SK-N-SH (cell line): ENCODE measurements around the gene VPS25.

ENCODE experiments used
- CTCF ChIP-seq: fragments of 200-600 bp; sonication (generic); IDR thresholded peaks from 2 replicates; pipeline ENCODE4 v1.6.1; 2017; ENCODE audit warnings: antibody characterized with exemption, mild to moderate bottlenecking, moderate library complexity
- ELF1 ChIP-seq: IDR thresholded peaks from 2 replicates; pipeline ENCODE4 v1.4.0; 2012
- EP300 ChIP-seq, 2 experiments: IDR thresholded peaks; 2 replicates each; pipeline versions ENCODE4 v1.4.0 to v1.6.1; 2012; ENCODE audit warnings: borderline replicate concordance in 1 of 2, low read depth in 1 of 2, low read length in 1 of 2
- EZH2phosphoT487 ChIP-seq: fragments of 200-600 bp; sonication (generic); IDR thresholded peaks from 2 replicates; pipeline ENCODE4 v1.6.1; 2017; ENCODE audit warnings: low read depth, mixed run types, mild to moderate bottlenecking, antibody characterized with exemption, moderate library complexity, borderline replicate concordance
- NFIC ChIP-seq: IDR thresholded peaks from 2 replicates; pipeline ENCODE4 v1.4.0; 2012; ENCODE audit warnings: borderline replicate concordance
- POLR2AphosphoS5 ChIP-seq: IDR thresholded peaks from 2 replicates; pipeline ENCODE4 v1.6.1; 2012; ENCODE audit warnings: low read depth, low read length
- RFX5 ChIP-seq: IDR thresholded peaks from 2 replicates; pipeline ENCODE4 v1.6.1; 2012; ENCODE audit warnings: mild to moderate bottlenecking, improper control_type of control experiment, low read length
- RXRA ChIP-seq: IDR thresholded peaks from 2 replicates; pipeline ENCODE4 v1.4.0; 2012; ENCODE audit warnings: low read depth, mild to moderate bottlenecking, borderline replicate concordance
- USF1 ChIP-seq: IDR thresholded peaks from 2 replicates; pipeline ENCODE4 v1.4.0; 2012; ENCODE audit warnings: low read depth, borderline replicate concordance
- USF2 ChIP-seq: fragments of 150-350 bp; IDR thresholded peaks from 2 replicates; pipeline ENCODE4 v1.6.1; 2017; ENCODE audit warnings: antibody characterized with exemption, low read length, low read depth, borderline replicate concordance
- YY1 ChIP-seq: IDR thresholded peaks from 2 replicates; pipeline ENCODE4 v1.4.0; 2012; ENCODE audit warnings: low read depth, mild to moderate bottlenecking
- ZBTB33 ChIP-seq: IDR thresholded peaks from 2 replicates; pipeline ENCODE4 v1.4.0; 2012; ENCODE audit warnings: low read depth, borderline replicate concordance

GRCh38 chr17:42798383-42799380 lies 25.4 kb downstream of the VPS25 start, which contains the start of the genes CNTD1 and COA3:
- TF ChIP-seq YY1 (peak; percentile 94), USF2 (no peak), ELF1 (peak; percentile 53), RFX5 (no peak), POLR2AphosphoS5 (peak; percentile 74), CTCF (no peak), EZH2phosphoT487 (no peak), EP300 (IDR thresholded peaks at IDR 0.05; ENCODE audit: borderline replicate concordance in 1 of 2, low read depth in 1 of 2, low read length in 1 of 2) (no peak), ZBTB33 (peak; percentile 49; the same call in 1 of the 2 replicates), RXRA (no peak), NFIC (no peak), USF1 (no peak)
